ENCODE results near the gene IL32. TPM values are rescaled to one million over a fixed set of nuclear protein-coding genes. Genes with fewer than 3 reads are reported as not detected.
A peak's percentile ranks its signal among the peaks of the same experiment; 100 is the strongest.

Gene IL32
- total and polyA plus RNA-seq, 9 of the 15 experiments (the other 6 are each of a cell fraction or from before 2014, with no cell fraction given): 0.21 to 2.2 (median 0.37) TPM; not detected in 3

GRCh38 chr16:3059041-3059722 is 6.3 kb upstream of the IL32 start (continued):
- TF ChIP-seq NKRF (IDR thresholded peaks at IDR 0.05; ENCODE audit: borderline replicate concordance): peak; percentile 46; the same call in 1 of the 2 replicates
- TF ChIP-seq ZBTB33 (CRISPR knock-in tag; IDR thresholded peaks at IDR 0.05): peak; percentile 53
- no peak for TF ChIP-seq DDX20 (tag; IDR thresholded peaks at IDR 0.05; ENCODE audit: low read depth)
- TF ChIP-seq TGIF2 (CRISPR knock-in tag; IDR thresholded peaks at IDR 0.05): peak; percentile 85; the same call in 1 of the 2 replicates
- TF ChIP-seq ZNF444 (CRISPR knock-in tag; IDR thresholded peaks at IDR 0.05): no peak
- TF ChIP-seq ZNF76 (CRISPR knock-in tag; IDR thresholded peaks at IDR 0.05; ENCODE audit: borderline replicate concordance): no peak
- peak in 1 of 2 experiments; percentile 20; a peak in 1 of 4 replicates for TF ChIP-seq HDAC1 (IDR thresholded peaks at IDR 0.05)
- no peak for TF ChIP-seq PHTF2 (CRISPR knock-in tag; IDR thresholded peaks at IDR 0.05)
- no peak for TF ChIP-seq BRD4 (IDR thresholded peaks at IDR 0.05)
- TF ChIP-seq E2F6 (IDR thresholded peaks at IDR 0.05; ENCODE audit: borderline replicate concordance in 1 of 2, extremely low read depth in 1 of 2, insufficient read depth in 1 of 2, insufficient read length in 1 of 2, low read depth in 1 of 2, low read length in 1 of 2, poor library complexity in 1 of 2, severe bottlenecking in 1 of 2): peak in 1 of 2 experiments; percentile 61
- TF ChIP-seq SIN3A (IDR thresholded peaks at IDR 0.05; ENCODE audit: borderline replicate concordance in 2 of 2, control insufficient read depth in 1 of 2, low read depth in 2 of 2, low read length in 2 of 2): peak; percentile 31 to 45; a peak in 2 of 4 replicates
- TF ChIP-seq ZBTB8A (IDR thresholded peaks at IDR 0.05; ENCODE audit: partially characterized antibody): no peak
- no peak for TF ChIP-seq HOXB6 (CRISPR knock-in tag; IDR thresholded peaks at IDR 0.05; ENCODE audit: borderline replicate concordance)
- no peak for TF ChIP-seq KAT8 (IDR thresholded peaks at IDR 0.05; ENCODE audit: low read depth)
- no peak for TF ChIP-seq GTF2A2 (tag; IDR thresholded peaks at IDR 0.05)
- TF ChIP-seq GABPB1 (CRISPR knock-in tag; IDR thresholded peaks at IDR 0.05): peak; percentile 72; the same call in 1 of the 2 replicates
- TF ChIP-seq SMAD4 (CRISPR knock-in tag; conservative IDR thresholded peaks at IDR 0.05): peak; percentile 89
- TF ChIP-seq MYC (IDR thresholded peaks at IDR 0.05; ENCODE audit: low read depth, low read length): peak; percentile 79
- TF ChIP-seq MYC (CRISPR knock-in tag; IDR thresholded peaks at IDR 0.05; ENCODE audit: borderline replicate concordance, low read depth): no peak
- TF ChIP-seq ZNF239 (CRISPR knock-in tag; IDR thresholded peaks at IDR 0.05): no peak
- TF ChIP-seq ESRRA (IDR thresholded peaks at IDR 0.05; ENCODE audit: borderline replicate concordance, low read depth): peak; percentile 70; the same call in 1 of the 2 replicates
- TF ChIP-seq SUPT5H (IDR thresholded peaks at IDR 0.05): peak; percentile 59; the same call in 1 of the 2 replicates
- TF ChIP-seq RB1 (IDR thresholded peaks at IDR 0.05; ENCODE audit: low read depth): peak; percentile 91
- peak; percentile 68 for TF ChIP-seq ATF7 (IDR thresholded peaks at IDR 0.05)
